Epithelial cell of esophagus (primary cell): ENCODE data around the gene ACAD8.

Experiments
- DNase-seq: peaks from one replicate; pipeline ENCODE4 v3.0.0; 2010; ENCODE audit warnings: low read depth
- H3K4me3 ChIP-seq: 2 replicates; pipeline ENCODE4 v1.5.1; 2011; ENCODE audit warnings: mild to moderate bottlenecking, low read length, control low read depth
- CTCF ChIP-seq: IDR thresholded peaks from 2 replicates; pipeline ENCODE4 v1.5.1; 2011; ENCODE audit warnings: low read depth, mild to moderate bottlenecking, low read length, control low read depth, inconsistent platforms; ENCODE audit not compliant: insufficient read depth; ENCODE audit errors: missing control alignments

The ACAD8 gene

DNA sequence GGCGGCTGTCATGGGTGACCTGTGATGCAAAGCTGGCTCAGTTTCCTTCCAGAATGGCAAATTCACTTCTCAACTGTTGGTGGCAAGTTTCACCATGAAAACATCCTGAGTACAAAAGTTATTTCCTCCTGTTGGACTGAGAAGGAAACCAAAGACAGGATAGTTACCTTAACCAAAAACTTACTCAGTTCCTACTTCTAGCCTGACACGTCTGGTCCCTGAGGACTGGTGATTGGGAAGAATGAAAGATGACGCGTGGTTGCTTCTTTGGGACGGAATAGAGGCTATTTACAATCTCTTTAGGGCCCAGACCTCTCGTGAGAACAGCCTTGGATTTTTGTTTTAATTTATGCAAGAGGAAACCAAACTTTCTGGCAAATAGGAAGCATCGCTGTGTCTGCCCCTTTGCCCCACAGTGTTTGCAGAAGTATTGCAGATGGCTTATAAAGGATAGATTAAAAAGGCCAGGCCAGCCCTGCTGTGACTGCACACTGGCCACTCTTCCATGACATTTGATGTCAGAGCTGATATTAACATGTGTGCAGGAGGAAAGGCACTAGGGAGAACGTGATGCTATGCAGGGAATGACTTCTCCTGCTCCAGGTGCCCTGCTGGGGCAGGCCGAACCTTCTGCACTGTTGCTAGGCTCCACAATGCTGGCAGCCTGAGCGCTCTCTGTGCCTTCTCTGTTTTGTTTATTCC is 21.3 kb upstream of the ACAD8 start:
- TF ChIP-seq CTCF = no peak
- no peak for DNase-seq
- H3K4me3 ChIP-seq = no peak overlapping the region

DNA sequence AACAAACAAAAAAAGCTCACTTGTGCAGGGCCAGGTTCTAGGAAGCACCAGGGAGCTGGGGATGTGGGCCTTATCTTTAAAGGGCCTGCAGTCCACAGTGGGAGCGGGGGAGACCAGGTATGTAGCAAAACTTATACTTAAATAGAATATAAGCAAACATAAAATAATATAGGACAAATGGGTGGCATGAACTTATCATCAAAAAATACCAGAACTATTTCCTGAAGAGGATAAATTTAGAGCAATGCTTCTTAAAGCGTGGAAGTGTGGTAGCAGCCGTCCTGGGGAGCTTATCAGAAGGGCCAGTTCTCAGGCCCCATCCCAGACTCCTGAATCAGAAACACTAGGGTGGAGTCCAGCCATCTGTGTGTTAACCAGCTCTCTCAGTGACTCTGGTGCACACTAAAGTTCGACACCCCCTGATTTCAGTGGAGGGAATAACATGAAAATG is 19.6 kb upstream of the ACAD8 start:
- H3K4me3 ChIP-seq = no peak overlapping the region
- TF ChIP-seq CTCF = no peak
- no peak for DNase-seq

DNA sequence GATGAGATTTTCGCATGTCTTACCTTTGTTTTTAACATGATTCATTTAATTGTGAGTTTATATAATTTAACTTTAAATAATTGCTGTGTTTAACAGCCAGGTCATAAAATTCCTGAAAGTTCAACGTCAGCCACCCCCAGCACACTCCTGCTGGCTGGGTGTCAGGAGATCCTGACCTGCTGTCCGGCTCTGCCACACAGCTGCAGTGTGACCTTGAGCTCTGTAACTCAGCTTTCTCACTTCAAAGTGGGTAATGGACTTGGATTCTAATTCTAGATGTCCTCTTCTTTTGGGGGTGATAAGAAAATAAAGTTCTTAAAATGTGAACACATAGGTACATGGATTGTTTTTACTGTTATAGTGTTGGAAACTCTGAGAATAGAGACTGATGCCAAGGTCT is 18.0 kb upstream of the ACAD8 start:
- no peak for TF ChIP-seq CTCF
- H3K4me3 ChIP-seq = no peak overlapping the region
- no peak for DNase-seq

DNA sequence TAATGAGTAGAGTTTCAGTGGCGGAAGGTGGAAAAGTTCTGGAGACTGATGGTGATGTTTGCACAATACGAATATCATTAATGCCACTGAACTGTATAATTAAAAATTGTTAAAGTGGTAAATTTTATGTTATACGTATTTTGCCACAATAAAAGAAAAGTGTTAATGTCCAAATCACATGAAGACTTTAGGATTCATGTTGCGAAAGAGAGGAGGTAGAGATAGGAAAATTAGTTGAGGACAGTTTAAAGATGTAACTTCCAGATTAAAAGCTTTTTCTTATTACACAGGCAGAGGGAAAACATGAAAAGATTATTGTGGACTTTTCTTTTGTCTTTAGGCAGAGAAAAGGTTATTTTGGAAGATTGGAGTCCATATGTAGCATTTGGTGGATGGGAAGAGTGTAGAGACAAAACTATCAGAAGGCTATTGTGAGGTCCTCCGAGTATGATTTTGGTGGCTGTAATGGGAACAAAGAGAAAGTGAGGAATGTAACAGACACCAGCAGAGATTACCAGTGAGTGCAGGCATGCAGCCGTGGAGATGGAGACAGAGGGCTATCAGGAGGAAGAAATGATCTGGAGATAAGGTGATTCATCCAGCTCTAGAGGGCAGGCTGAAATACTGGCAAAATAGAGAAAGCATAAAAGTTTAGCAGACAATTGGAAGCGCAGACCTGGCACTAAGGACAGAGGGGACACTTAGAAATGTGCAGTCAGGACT is 16.4 kb upstream of the ACAD8 start:
- H3K4me3 ChIP-seq = no peak overlapping the region
- no peak for DNase-seq
- TF ChIP-seq CTCF = no peak

DNA sequence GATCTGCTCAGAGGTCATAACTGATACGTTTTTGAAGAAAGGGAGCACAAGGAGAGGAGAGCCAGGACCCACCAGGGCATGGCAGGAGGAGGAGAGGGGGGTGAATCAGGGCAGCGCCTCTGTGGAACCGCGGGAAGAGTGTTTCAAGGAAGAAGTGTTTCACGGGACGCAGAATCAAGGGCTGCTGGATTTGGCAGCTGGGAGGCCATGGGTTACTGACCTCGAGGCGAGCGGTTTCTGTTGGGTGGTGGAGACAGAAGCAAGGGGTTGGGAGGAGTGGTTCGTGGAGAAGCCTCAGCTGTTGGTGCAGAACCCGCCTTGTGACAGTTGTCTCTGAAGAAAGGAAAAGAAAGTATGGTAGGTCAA is 15.8 kb upstream of the ACAD8 start:
- TF ChIP-seq CTCF = no peak
- no peak for DNase-seq
- no peak overlapping the region for H3K4me3 ChIP-seq

GRCh38 chr11:134238956-134239355 is 14.4 kb upstream of the ACAD8 start:
- DNase-seq = no peak

More at GRCh38 chr11:134238956-134239355, 14.4 kb upstream of the ACAD8 start:
- no peak overlapping the region for H3K4me3 ChIP-seq
- TF ChIP-seq CTCF = no peak
